HepG2 (cell line): Measurements from ENCODE around the gene LRRC72. TPM values are rescaled to one million over a fixed set of nuclear protein-coding genes. Genes with fewer than 3 reads are reported as not detected.

Experiments
- ATAC-seq: fragments of 200-7000 bp; cut with Tn5 transposase; 3 replicates; pipeline ENCODE4 v1.9.1; 2020; ENCODE audit warnings: mild to moderate bottlenecking, moderate library complexity
- BruUV-seq: library from RNA; stranded (reverse); fragments of 400-500 nt; replicated peaks from 2 replicates; lab custom pipeline; 2021; lab: Mats Ljungman, UMichigan
- CTCF ChIA-PET: fragments of 300-600 bp; formaldehyde crosslinking; extraction: SDS; loops from one replicate; lab custom pipeline; 2021; ENCODE audit warnings: low total read pairs, inconsistent platforms, low intra/inter-chr PET ratio; lab: Yijun Ruan, JAX
- POLR2A ChIA-PET: fragments of 350-600 bp; sonication (Branson Sonifier 250); formaldehyde crosslinking; loops from one replicate; lab custom pipeline; 2020; ENCODE audit warnings: antibody characterized with exemption, inconsistent platforms; lab: Yijun Ruan, JAX
- DNase-seq: peaks from one replicate; pipeline ENCODE4 v3.0.0-alpha.2; 2015; ENCODE audit warnings: low spot score
- FAIRE-seq: peaks from 3 replicates; lab custom pipeline; 2011; peaks lifted over from hg19 to GRCh38; lab: Jason Lieb, UNC
- H2AFZ ChIP-seq: one replicate; pipeline ENCODE4 v1.6.1; 2011; ENCODE audit warnings: low read length, inconsistent platforms
- H3K27ac ChIP-seq: fragments of 300-600 bp; 3 replicates; pipeline ENCODE4 v1.8.0; 2011; ENCODE audit warnings: mixed run types, mild to moderate bottlenecking, mixed read lengths, low read length, inconsistent platforms; ENCODE audit not compliant: insufficient read depth; ENCODE audit errors: extremely low read length
- H3K27me3 ChIP-seq, 2 experiments: fragments of 200-600 bp in 1 of 2; 2 replicates in 1 of 2; 3 replicates in 1 of 2; pipeline versions ENCODE4 v1.6.0 to v1.8.0; 2011; ENCODE audit warnings: low read length in 2 of 2, mild to moderate bottlenecking in 2 of 2, moderate library complexity in 2 of 2, inconsistent platforms in 1 of 2; ENCODE audit not compliant: insufficient read depth in 2 of 2, control insufficient read depth in 1 of 2
- H3K36me3 ChIP-seq, 2 experiments: fragments of 200-600 bp in 1 of 2; replicated peaks in 1 of 2; 2 replicates in 1 of 2; 3 replicates in 1 of 2; pipeline versions ENCODE4 v1.5.1 to v1.8.0; 2011; ENCODE audit warnings: low read length in 2 of 2, inconsistent platforms in 1 of 2; ENCODE audit not compliant: insufficient read depth in 2 of 2, control insufficient read depth in 1 of 2
- H3K4me1 ChIP-seq: 2 replicates; pipeline ENCODE4 v1.5.1; 2012; ENCODE audit warnings: low read length, inconsistent platforms; ENCODE audit not compliant: insufficient read depth
- H3K4me2 ChIP-seq: 2 replicates; pipeline ENCODE4 v1.6.0; 2011; ENCODE audit warnings: low read depth, low read length, inconsistent platforms
- H3K4me3 ChIP-seq, 3 experiments: fragments of 200-600 bp in 1 of 3; sonication (generic), shearing (Covaris generic) in 1 of 3; replicated peaks in 1 of 3; 2 replicates each; pipeline ENCODE4 v1.5.1; 2011 to 2016; ENCODE audit warnings: low read length in 3 of 3, inconsistent platforms in 2 of 3, low read depth in 2 of 3, mild to moderate bottlenecking in 2 of 3, control low read depth in 1 of 3, mixed read lengths in 1 of 3; ENCODE audit not compliant: insufficient read depth in 1 of 3
- H3K79me2 ChIP-seq: one replicate; pipeline ENCODE4 v1.6.1; 2011; ENCODE audit warnings: low read length, inconsistent platforms; ENCODE audit not compliant: insufficient read depth
- H3K9ac ChIP-seq: 2 replicates; pipeline ENCODE4 v1.6.0; 2011; ENCODE audit warnings: mild to moderate bottlenecking, low read depth, low read length, inconsistent platforms; ENCODE audit not compliant: insufficient read depth
- H3K9me3 ChIP-seq: 2 replicates; pipeline ENCODE4 v1.5.1; 2012; ENCODE audit warnings: mild to moderate bottlenecking, low read length
- H4K20me1 ChIP-seq: 2 replicates; pipeline ENCODE4 v1.6.0; 2011; ENCODE audit warnings: inconsistent platforms, mild to moderate bottlenecking, low read length, moderate library complexity; ENCODE audit not compliant: insufficient read depth
- ARHGAP35 ChIP-seq: sonication (generic); formaldehyde crosslinking; IDR thresholded peaks from 2 replicates; pipeline ENCODE4 v1.9.0; 2022; ENCODE audit warnings: mild to moderate bottlenecking, inconsistent platforms, moderate library complexity, missing genetic modification reagents, borderline replicate concordance
- ATF5 ChIP-seq: sonication (generic); formaldehyde crosslinking; IDR thresholded peaks from 2 replicates; pipeline ENCODE4 v1.4.0; 2020; ENCODE audit warnings: mild to moderate bottlenecking, low read depth, missing genetic modification reagents
- PHB2 ChIP-seq: fragments of 450-650 bp; IDR thresholded peaks from 2 replicates; pipeline ENCODE4 v1.6.1; 2018; ENCODE audit not compliant: partially characterized antibody
- SKI ChIP-seq: fragments of 450-650 bp; IDR thresholded peaks from one replicate; pipeline ENCODE4 v1.6.1; 2018; ENCODE audit warnings: mild to moderate bottlenecking; ENCODE audit not compliant: partially characterized antibody
- ZNF484 ChIP-seq: sonication (generic); formaldehyde crosslinking; IDR thresholded peaks from 2 replicates; pipeline ENCODE4 v1.5.1; 2020; ENCODE audit warnings: mild to moderate bottlenecking, low read depth, missing genetic modification reagents, borderline replicate concordance
- ZNF879 ChIP-seq: sonication (generic); formaldehyde crosslinking; IDR thresholded peaks from 2 replicates; pipeline ENCODE4 v1.8.1; 2023; ENCODE audit warnings: missing genetic modification reagents
- WGBS: methylation state at CpG from one replicate; pipeline ENCODE4 v1.1.6; 2017; ENCODE audit warnings: low lambda C conversion rate; 5-methylcytosine and 5-hydroxymethylcytosine counted together
- in situ Hi-C: cut with HindIII; loops from 2 replicates; pipeline ENCODE4 v1.10.0; 2017; ENCODE audit warnings: low pct_unique_long_range_greater_than_20kb; ENCODE audit not compliant: extremely low pct_ligation_motif_present
- intact Hi-C: fragments of 100-400 bp; cut with micrococcal nuclease; formaldehyde crosslinking; loops from one replicate; pipeline ENCODE4 v1.10.0; 2022; ENCODE audit not compliant: unreplicated experiment
- polyA plus RNA-seq, 8 experiments: library from polyadenylated mRNA; depleted of rRNA in 3 of 8; stranded (reverse) in 7 of 8; unstranded in 1 of 8; fragments of >200 nt; fragmentation: Illumina TruSeq in 4 of 8; extraction: Trizol in 4 of 8; gene quantifications; 2 replicates each; pipeline versions ENCODE4 v1.2.1 to v1.2.3, GENCODE V29; 2011 to 2016; ENCODE audit warnings: low read depth in 4 of 8, missing spikeins in 1 of 8, mixed read lengths in 1 of 8; ENCODE audit not compliant: insufficient read depth in 1 of 8
- total RNA-seq, 5 experiments: library from RNA; depleted of rRNA; stranded (reverse); fragments of >200 nt; fragmentation: Illumina TruSeq; extraction: Trizol; gene quantifications; 2 replicates each; pipeline ENCODE4 v1.2.3, GENCODE V29; 2016; ENCODE audit warnings: low read depth in 1 of 5
- TF ChIP-seq, protein P1 (sequence below): sonication (generic); formaldehyde crosslinking; IDR thresholded peaks from 2 replicates; pipeline ENCODE4 v1.5.0; 2020; ENCODE audit warnings: mild to moderate bottlenecking, missing genetic modification reagents

Gene LRRC72
- total and polyA plus RNA-seq, 2 of the 13 experiments (the other 11 are each of a cell fraction or from before 2014, with no cell fraction given), result not detected

- H3K27me3 ChIP-seq, result peaks cover 0 to 3% of the 10 kb centered on the region in 2 experiments; a peak in 1 of 5 replicates
- ChIA-PET CTCF (no interaction called here), POLR2A (no interaction called here)
- no peaks in the 10 kb centered on the region for H3K4me1 ChIP-seq
- no peaks in the 10 kb centered on the region for H3K9me3 ChIP-seq
- H2AFZ ChIP-seq, result no peak overlapping the region
- no peak overlapping the region for H3K4me3 ChIP-seq
- no peak overlapping the region for H3K4me2 ChIP-seq
- 0% methylated on average over 1 of the region's 1 CpG for WGBS
- ATAC-seq (no peak), DNase-seq (no peak), FAIRE-seq (no peak)
- H3K9ac ChIP-seq, result no peak overlapping the region
- H4K20me1 ChIP-seq, result no peaks in the 10 kb centered on the region
- H3K36me3 ChIP-seq, result no peaks in the 10 kb centered on the region
- no TSS peak for BruUV-seq
- TF ChIP-seq ATF5 (CRISPR knock-in tag), result no peak
- no peak for TF ChIP-seq PHB2
- no peak for TF ChIP-seq ARHGAP35 (CRISPR knock-in tag)
- TF ChIP-seq ZNF879 (CRISPR knock-in tag), result no peak
- no peak for TF ChIP-seq ZNF484 (CRISPR knock-in tag)
- TF ChIP-seq, all 625 proteins: peak for 0
- no peak overlapping the region for H3K27ac ChIP-seq
- in situ Hi-C loops (no loop called here), intact Hi-C loops (no loop called here)
- H3K79me2 ChIP-seq, result no peaks in the 10 kb centered on the region
Measured at GRCh38 chr7:16581286-16581685, 54.7 kb downstream of the LRRC72 start.

DNA sequence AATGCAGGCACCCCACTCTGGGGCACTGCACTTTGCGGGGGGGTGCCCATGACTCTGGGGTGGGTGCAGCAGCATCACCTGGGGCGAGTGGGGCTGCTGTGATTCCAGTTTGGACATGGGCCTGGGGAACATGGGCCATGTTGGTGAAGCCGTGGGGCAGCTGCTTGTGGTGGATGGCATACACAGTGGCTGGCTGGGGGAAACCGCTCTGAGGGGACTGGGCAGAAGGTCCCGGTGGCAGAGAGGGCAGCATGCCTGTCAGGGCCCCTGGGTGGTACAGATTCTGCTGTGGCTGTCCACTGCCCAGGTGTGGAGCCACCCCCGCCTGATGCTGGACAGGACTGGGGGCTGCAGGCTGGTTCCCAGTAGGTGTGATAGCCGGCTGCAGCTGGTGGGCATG lies 57.2 kb downstream of the LRRC72 start:
- intact Hi-C loops, result no loop called here
- ATAC-seq (no peak; the same call in 2 of the 3 replicates), FAIRE-seq (no peak), DNase-seq (no peak)
- Histone ChIP-seq H3K9ac (no peak overlapping the region), H4K20me1 (no peaks in the 10 kb centered on the region), H3K27me3 (peaks cover 0 to 3% of the 10 kb centered on the region in 2 experiments; a peak in 1 of 5 replicates), H3K27ac (no peak overlapping the region), H3K4me1 (no peaks in the 10 kb centered on the region), H3K4me2 (no peak overlapping the region), H3K79me2 (no peaks in the 10 kb centered on the region), H2AFZ (no peak overlapping the region), H3K36me3 (no peaks in the 10 kb centered on the region), H3K4me3 (no peak overlapping the region), H3K9me3 (no peaks in the 10 kb centered on the region)
- BruUV-seq, result no TSS peak
- TF ChIP-seq SKI, result no peak
- TF ChIP-seq, protein P1, sequence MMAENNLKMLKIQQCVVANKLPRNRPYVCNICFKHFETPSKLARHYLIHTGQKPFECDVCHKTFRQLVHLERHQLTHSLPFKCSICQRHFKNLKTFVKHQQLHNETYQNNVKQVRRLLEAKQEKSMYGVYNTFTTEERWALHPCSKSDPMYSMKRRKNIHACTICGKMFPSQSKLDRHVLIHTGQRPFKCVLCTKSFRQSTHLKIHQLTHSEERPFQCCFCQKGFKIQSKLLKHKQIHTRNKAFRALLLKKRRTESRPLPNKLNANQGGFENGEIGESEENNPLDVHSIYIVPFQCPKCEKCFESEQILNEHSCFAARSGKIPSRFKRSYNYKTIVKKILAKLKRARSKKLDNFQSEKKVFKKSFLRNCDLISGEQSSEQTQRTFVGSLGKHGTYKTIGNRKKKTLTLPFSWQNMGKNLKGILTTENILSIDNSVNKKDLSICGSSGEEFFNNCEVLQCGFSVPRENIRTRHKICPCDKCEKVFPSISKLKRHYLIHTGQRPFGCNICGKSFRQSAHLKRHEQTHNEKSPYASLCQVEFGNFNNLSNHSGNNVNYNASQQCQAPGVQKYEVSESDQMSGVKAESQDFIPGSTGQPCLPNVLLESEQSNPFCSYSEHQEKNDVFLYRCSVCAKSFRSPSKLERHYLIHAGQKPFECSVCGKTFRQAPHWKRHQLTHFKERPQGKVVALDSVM, result no peak
- CTCF ChIA-PET, result no interaction called here
- in situ Hi-C loops, result no loop called here
- POLR2A ChIA-PET, result no interaction called here
- WGBS, result 45% methylated on average over 5 of the region's 7 CpGs
